NCI-H2227 treated with DMSO at 0.1 percent for 48 hours (cell line): ENCODE results near the gene CASQ1.

Experiments used
- DNase-seq: peaks from one replicate; lab custom pipeline; 2025; lab: John Stamatoyannopoulos, UW

Gene CASQ1

DNA sequence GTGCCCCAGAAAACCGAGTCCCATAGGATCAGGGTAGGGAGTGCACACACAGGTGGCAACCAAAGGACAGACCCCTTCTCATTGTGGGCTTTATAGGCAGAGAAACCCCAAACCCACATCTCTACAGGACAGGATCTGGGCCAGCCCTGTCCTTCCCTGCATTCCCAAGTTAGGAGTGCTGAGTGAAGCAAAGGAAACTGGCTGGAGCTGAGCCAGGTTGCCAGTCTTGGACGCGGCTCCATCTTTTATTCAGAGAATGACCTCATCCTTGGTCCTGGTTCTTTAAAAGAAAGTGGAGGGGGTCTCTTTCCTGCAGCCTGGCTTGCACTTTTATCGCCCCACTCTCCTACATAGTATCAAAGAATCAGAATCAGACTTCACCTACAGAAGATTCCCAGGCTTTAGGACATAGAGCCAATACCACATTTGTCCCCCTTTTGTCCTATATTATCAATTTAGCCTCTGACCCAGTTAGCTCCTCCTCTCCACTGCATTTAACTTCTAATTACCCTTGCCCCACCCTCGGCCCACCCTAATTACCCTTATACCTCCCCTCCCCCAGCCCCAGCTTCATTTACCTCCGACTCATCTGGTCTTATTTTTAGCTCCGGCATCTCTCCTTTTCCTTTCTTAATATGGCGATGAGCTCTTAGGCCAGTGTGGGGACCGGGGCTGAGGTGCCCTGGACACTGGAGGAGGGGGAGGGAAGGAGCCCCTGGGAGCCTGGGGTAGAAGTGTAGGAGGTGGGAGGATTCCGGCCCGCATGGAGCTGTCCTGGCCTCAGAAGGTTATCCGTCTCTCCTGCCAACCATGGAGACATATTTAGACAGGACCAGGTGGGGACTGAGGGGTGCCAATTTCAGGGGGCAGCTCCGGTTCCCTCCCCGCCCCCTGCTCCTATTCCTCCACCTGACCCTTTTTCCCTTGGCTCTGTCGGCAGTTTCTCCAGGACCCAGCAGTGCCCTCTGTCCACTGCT lies at the start of gene CASQ1:
Gene CASQ1, plus strand, starts transcription at position 927 of the 977 bp plus-strand sequence. CDS start 177 bp downstream, outside the sequence.
- no peak for DNase-seq

DNA sequence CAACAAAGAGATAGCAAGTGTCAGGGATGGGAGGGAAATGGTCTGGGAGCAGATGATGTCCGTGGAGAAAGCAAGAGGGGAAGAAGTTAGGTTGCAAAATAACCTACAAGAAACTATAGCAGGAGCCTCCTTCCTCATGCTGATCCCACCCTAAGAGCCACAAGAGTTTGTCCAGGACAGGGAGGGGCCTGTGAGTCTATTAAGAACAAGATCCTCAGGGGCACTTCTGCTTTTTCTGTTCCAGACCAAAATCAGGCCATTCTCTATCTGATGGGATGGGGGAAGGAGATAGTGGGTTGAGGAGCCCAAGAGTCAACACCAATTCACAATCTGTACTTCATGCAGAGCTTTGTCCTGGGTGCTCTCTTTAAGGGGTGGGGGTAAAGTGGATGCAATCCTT lies 46.7 kb upstream of the CASQ1 start:
- no peak for DNase-seq

DNA sequence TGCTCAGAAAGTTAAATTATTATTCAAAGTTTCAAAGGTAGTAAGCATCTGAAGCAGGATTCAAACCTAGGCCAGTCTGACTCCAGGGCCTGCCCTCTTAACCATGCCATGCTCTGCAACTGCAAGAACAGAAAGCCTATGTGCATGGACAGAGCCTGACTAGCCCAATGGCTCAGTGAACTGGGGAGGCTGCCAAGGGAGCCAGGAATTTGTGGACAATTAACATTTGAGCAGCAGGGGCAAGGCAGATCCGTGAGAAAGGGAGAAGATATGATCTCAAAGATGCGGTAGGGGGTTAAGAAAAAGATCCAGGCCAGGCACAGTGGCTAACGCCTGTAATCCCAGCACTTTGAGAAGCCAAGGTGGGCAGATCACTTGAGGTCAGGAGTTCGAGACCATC lies 45.5 kb upstream of the CASQ1 start:
- DNase-seq, result no peak

- DNase-seq, result no peak
Observed at GRCh38 chr1:160146107-160146506, 44.3 kb upstream of the CASQ1 start.

GRCh38 chr1:160148121-160148520 lies 42.3 kb upstream of the CASQ1 start:
- DNase-seq, result no peak

DNA sequence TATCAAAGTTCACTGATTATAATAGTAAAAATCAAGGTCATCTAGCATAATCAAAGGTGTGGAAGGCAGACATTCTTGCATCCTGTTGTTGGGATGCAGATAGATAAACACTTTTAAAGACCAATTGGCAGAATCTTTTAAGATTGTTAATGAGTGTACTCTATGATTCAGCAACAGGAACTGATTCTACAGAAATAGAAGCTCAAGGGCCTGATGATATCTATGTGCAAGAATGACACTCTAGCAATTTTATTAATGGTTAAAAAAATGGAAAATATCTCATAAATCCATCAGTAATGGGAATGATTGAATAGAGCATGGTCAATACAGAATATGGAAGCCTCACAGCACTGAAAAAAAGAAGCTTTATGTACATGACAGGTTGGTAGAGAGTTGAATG lies 41.1 kb upstream of the CASQ1 start:
- DNase-seq, result no peak

- DNase-seq, result no peak
Observed at GRCh38 chr1:160149716-160150115, 40.7 kb upstream of the CASQ1 start.

DNA sequence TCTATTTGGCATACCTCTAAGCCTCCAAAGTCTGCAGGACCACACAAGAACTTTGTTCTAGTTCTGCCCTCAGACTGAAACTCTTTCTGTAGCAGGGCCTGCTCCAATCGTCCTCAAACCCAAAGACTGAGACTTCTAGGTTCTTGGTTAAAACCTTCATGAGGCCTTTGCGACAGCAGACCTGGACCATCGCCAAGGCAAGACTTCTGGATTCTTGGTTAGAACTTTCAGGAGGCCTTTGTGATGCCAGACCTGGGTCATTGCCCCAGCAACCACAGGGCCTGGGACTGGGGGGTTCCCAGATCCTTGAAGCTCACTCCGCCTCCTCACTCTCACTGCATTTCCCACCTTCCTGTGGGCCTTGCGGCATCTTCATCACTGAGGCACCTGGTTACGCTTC lies 39.1 kb upstream of the CASQ1 start, which contains the start of gene ATP1A4:
Gene ATP1A4, plus strand, starts transcription at position 301 of the 400 bp plus-strand sequence. CDS start 438 bp downstream, outside the sequence.
- no peak for DNase-seq

GRCh38 chr1:160154790-160155189 lies 35.6 kb upstream of the CASQ1 start:
- DNase-seq, result no peak

GRCh38 chr1:160156361-160156760 lies 34.0 kb upstream of the CASQ1 start:
- DNase-seq, result no peak

- no peak for DNase-seq
Observed at GRCh38 chr1:160157174-160157573, 33.2 kb upstream of the CASQ1 start.

GRCh38 chr1:160158031-160158430 lies 32.3 kb upstream of the CASQ1 start:
- DNase-seq, result no peak

- no peak for DNase-seq
Observed at GRCh38 chr1:160158534-160158933, 31.8 kb upstream of the CASQ1 start.

DNA sequence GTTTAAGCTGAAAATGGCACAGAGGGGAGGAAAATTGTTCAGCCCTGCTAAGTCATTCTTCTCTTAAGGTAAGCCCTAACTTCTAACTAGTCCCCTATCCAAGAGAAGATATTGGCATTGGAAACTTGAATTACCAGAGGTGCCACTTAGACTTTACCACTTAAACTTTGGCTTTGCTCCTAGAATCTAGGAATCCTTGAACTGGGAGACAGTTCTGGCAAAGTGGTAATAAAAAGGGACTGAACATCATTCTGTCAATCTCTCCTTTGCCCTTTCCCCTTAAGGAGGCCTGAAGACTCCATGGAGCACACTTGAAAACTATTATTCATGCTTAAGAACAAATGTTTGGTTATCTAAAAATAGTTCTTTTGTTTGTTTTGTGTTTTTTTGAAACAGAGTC lies 30.5 kb upstream of the CASQ1 start:
- DNase-seq, result no peak

GRCh38 chr1:160161965-160162705 lies 28.2 kb upstream of the CASQ1 start:
- no peak for DNase-seq

DNA sequence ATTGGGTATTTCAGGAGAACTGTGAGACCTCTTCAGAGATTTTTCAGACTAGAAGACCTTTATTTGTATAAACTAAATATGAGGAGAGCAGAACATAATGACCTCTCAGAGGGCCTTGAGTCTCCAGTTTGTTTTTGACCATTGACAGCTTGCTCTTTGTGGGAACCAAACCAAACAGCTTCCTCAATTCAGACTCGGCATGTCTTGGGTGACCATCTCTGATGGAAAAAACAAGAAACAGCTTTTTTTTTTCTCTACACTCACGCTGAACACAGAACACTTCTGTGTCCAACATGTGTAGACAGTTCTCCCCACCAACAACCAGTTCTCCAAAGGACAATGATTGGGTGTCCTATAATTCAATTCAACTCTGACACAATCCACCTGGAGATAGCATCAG lies 27.4 kb upstream of the CASQ1 start:
- no peak for DNase-seq

- DNase-seq, result no peak
Observed at GRCh38 chr1:160163615-160164014, 26.8 kb upstream of the CASQ1 start.

GRCh38 chr1:160164121-160164520 lies 26.3 kb upstream of the CASQ1 start:
- DNase-seq, result no peak

GRCh38 chr1:160166166-160166868 lies 24.1 kb upstream of the CASQ1 start:
- no peak for DNase-seq

- no peak for DNase-seq
Observed at GRCh38 chr1:160167056-160167455, 23.3 kb upstream of the CASQ1 start.

DNA sequence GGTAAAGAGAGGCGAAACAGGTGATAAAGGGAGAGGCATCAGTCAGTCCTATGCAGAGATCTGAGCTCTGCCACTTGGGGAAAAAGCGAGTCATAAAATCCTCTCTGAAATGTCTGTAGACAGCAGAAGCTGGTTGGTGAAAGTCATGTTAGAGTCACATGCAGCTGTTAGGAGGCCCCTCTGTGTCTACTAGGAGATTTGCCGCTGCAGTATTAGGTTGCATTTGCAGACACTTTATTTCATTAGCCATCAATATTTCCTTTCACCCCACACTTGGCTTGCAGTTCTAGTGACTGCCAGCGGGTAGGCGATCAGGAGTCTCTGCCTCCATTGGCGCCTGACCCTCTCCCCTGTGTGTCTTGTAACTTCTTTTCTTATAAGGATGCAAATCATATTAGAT lies 22.8 kb upstream of the CASQ1 start:
- DNase-seq, result no peak

DNA sequence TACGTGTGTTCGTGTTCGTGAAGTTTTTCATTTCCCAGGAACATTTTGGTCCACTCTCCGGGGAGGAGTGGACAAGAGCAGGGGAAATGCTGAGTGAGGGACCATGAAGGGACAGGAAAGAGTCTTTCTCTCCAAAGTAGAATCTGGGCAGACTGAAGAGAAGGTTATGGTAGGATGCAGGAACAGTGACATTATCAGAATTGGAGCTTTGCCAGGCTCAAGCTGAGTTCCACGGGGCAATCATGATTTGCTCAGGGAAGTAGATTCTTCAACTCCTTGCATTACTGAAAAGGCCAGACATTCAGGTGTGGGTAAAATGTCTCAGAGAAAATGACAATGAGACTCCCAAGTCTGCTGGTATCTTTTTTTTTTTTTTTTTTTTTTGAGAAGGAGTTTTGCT lies 22.4 kb upstream of the CASQ1 start:
- no peak for DNase-seq
